Measurements from ENCODE around the gene RTP3.
"Not testable (repeated sequence)": the region's sequence is repeated elsewhere in the genome, so short reads cannot be mapped to it uniquely, and the experiment has no call there.

RTP3 gene

DNA sequence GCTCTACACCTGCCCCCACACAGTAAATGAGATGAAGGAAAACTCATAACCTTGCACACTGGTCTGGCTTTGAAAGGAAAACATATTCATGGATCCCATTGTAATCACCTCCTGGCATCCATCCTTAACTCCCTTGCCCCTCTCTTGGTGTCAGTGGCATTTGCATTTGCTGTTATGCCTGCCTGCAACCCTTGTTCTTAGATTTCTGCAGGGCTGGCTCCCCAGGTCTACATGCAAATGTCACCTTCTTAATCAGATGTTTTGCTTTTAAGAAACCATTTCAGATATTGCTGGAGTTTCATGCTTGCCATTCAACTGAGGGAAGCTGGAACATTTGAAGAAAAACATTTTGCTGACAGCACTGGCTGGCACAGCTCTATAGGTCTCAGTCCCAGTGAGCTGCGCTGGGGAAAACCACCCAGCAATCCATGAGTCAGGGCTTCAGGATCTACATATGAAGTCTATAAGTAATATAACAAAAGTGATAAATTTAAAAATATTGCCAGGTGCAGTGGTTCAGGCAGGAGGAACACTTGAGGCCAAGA is 49.2 kb downstream of the RTP3 start:
- DNase-seq (ENCODE audit: low spot score): no peak

- not testable (repeated sequence) for DNase-seq (ENCODE audit: low spot score)
These were observed 50.8 kb downstream of the RTP3 start for GRCh38 chr3:46548611-46549010.

DNA sequence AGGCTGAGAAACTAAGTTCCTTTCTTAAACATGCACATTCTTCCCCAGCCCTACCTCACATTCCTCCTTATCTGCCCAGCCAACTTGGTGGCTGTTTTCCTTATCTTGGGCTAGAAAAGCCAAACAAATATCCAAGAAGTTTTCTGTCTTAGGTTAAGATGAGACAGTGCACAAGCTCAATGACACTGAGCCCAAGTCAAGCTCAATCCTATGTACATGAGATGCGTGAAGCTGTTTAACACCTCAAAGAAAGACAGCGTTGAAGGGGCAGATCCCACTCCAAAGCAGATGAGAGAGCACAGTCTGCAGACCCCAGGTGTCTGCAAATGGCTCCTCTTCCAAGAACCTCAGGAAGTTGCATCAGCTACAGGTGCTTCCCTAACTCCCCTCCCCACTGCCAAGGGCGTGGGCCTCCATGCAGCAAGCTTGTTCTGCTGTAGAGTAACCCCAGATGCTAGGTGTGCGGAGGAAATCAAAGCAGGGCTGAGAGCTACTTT is 51.7 kb downstream of the RTP3 start:
- DNase-seq (ENCODE audit: low spot score): no peak

DNA sequence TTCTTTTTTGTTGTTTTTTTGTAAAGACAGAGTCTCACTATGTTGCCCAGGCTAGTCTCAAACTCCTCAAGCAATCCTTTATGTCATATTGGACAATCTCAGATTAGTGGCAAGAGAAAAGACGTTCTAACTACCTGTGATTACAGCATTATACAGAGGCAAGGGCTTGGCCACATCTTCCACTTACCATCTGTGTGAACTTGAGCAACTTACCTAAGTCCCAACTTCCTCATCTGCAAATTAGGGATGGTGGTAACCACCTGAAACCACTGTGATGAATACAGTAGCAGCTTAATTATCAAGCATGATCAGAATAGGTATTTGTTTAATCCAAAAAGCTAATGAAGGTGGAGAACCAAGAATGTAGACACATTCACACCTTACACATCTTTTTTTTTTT is 52.2 kb downstream of the RTP3 start:
- DNase-seq (ENCODE audit: low spot score): no peak

All from CD4-positive, alpha-beta T cell treated with Interleukin-6 at 100 ng/mL for 8 hours (primary cell).